IPS-20b (cell line): ENCODE measurements around the gene ITGB6.
"Not testable (repeated sequence)": the region's sequence is repeated elsewhere in the genome, so short reads cannot be mapped to it uniquely, and the experiment has no call there.

Experiments
- H3K27ac ChIP-seq: one replicate; pipeline ENCODE4 v1.5.1; 2013; ENCODE audit warnings: low read length
- H3K27me3 ChIP-seq: 2 replicates; pipeline ENCODE4 v1.6.1; 2013; ENCODE audit warnings: mild to moderate bottlenecking, low read length, inconsistent platforms; ENCODE audit not compliant: insufficient read depth
- H3K36me3 ChIP-seq: 2 replicates; pipeline ENCODE4 v1.6.1; 2013; ENCODE audit warnings: low read depth, mild to moderate bottlenecking, inconsistent platforms, low read length, moderate library complexity; ENCODE audit not compliant: insufficient read depth
- H3K4me1 ChIP-seq: 2 replicates; pipeline ENCODE4 v1.6.1; 2013; ENCODE audit warnings: mild to moderate bottlenecking, control low read depth, inconsistent platforms, low read length, moderate library complexity; ENCODE audit not compliant: insufficient read depth
- H3K4me3 ChIP-seq: 2 replicates; pipeline ENCODE4 v1.5.1; 2013; ENCODE audit warnings: mild to moderate bottlenecking, low read length, inconsistent platforms
- H3K9ac ChIP-seq: 2 replicates; pipeline ENCODE4 v1.6.1; 2013; ENCODE audit warnings: low read depth, mild to moderate bottlenecking, inconsistent platforms, low read length, moderate library complexity
- H3K9me3 ChIP-seq: 2 replicates; pipeline ENCODE4 v1.6.1; 2013; ENCODE audit warnings: mild to moderate bottlenecking, low read depth, low read length, inconsistent platforms; ENCODE audit not compliant: insufficient read depth

ITGB6 gene

DNA sequence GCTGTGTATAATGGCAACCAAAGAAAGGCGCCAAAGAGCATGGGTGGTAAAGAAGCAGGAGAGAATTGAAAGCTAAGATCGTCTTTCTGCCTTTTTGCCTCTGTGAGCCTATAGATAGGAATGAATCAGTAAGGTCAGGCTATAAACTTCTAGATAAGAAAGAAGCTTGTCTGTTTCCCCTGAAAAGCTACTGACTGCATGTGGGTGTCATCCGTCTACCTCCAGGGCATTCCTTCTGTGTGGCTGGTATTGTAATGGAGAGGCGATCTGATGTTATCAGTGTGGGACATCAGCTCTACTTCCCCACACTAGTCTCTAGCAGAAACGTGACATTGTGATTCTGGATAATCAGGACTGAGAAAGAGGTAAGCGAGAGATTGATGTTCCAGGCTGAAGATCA, 74.2 kb downstream of the ITGB6 start:
- no peaks in the 10 kb centered on the region for H3K36me3 ChIP-seq
- H3K9me3 ChIP-seq, result no peaks in the 10 kb centered on the region
- no peak overlapping the region for H3K4me3 ChIP-seq
- no peak overlapping the region for H3K9ac ChIP-seq
- peaks cover 5% of the 10 kb centered on the region; the same call in 1 of the 2 replicates for H3K4me1 ChIP-seq
- H3K27me3 ChIP-seq, result no peaks in the 10 kb centered on the region
- H3K27ac ChIP-seq, result no peak overlapping the region

DNA sequence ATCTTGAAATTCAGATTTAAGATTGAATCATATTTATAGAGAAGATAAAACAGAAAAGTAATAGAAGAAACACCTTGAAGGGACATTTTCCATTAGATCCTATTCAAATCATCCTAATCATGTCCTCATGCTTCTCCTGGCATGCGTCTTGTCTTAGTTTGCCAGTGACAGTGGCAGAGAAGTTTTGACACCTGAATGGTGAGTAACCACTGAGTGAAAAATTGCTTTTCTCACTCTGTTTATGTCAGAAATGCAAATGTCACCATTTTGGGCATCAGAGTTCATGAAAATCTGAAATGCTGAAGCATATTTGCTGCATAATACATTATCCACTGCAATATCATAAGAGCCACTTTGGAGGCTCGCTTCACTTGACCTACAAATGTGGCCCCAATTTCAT, 74.7 kb downstream of the ITGB6 start:
- Histone ChIP-seq H3K36me3 (no peaks in the 10 kb centered on the region), H3K9me3 (no peaks in the 10 kb centered on the region), H3K9ac (no peak overlapping the region), H3K27me3 (no peaks in the 10 kb centered on the region), H3K4me3 (no peak overlapping the region), H3K27ac (no peak overlapping the region), H3K4me1 (peaks cover 5% of the 10 kb centered on the region; the same call in 1 of the 2 replicates)

DNA sequence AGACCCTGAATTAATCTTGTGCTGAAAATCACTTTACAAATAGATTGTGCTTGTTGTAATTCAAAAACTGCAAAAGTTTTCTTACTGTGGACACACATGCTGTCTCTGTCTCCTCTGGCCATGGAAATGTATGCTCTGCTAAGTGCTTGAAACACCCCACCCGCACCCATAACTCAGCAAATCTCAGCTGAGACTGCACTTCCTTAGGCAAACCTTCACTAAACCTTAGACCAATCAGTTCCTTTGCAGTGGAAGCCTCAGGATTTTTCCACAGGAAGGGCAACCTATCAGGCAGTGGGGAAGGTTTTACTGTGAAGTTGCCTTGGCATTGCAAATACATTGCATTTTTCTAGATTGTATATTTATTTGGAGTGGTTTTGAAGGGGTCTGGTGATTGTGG, 75.5 kb downstream of the ITGB6 start:
- Histone ChIP-seq H3K27me3 (no peaks in the 10 kb centered on the region), H3K4me1 (peaks cover 5% of the 10 kb centered on the region; the same call in 1 of the 2 replicates), H3K4me3 (no peak overlapping the region), H3K9ac (no peak overlapping the region), H3K36me3 (no peaks in the 10 kb centered on the region), H3K9me3 (no peaks in the 10 kb centered on the region), H3K27ac (no peak overlapping the region)

DNA sequence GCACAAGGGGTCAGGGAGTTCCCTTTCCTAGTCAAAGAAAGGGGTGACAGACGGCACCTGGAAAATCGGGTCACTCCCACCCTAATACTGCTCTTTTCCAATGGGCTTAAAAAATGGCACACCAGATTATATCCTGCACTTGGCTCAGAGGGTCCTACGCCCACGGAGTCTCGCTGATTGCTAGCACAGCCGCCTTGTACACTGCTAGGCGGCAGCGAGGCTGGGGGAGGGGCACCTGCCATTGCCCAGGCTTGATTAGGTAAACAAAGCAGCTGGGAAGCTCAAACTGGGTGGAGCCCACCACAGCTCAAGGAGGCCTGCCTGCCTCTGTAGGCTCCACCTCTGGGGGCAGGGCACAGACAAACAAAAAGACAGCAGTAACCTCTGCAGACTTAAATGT, 85.4 kb downstream of the ITGB6 start:
- not testable (repeated sequence) for H3K36me3 ChIP-seq, H3K27me3 ChIP-seq, H3K9me3 ChIP-seq, H3K4me1 ChIP-seq, H3K9ac ChIP-seq, H3K27ac ChIP-seq, H3K4me3 ChIP-seq

DNA sequence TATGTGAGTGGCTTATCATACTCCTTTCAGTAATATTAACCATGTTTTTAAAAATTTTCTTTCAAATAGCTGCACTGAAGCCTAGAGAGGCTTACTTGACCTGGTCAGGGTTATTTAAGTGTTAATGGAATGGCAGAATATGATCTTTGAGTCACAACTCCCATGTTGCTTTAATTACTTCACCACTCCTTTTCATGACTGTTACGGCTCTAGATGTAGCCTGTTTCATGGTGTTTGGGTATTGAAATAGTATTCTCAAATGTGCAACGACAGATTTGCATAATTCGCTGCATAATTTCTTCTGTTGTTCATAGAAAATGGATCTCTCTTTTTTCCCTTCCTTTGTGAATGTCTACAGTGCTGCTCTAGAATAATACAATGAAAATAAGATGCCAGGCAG, 86.1 kb downstream of the ITGB6 start:
- Histone ChIP-seq H3K4me3 (no peak overlapping the region), H3K9ac (no peak overlapping the region), H3K9me3 (no peaks in the 10 kb centered on the region), H3K27ac (no peak overlapping the region), H3K4me1 (no peaks in the 10 kb centered on the region), H3K27me3 (no peaks in the 10 kb centered on the region), H3K36me3 (no peaks in the 10 kb centered on the region)

DNA sequence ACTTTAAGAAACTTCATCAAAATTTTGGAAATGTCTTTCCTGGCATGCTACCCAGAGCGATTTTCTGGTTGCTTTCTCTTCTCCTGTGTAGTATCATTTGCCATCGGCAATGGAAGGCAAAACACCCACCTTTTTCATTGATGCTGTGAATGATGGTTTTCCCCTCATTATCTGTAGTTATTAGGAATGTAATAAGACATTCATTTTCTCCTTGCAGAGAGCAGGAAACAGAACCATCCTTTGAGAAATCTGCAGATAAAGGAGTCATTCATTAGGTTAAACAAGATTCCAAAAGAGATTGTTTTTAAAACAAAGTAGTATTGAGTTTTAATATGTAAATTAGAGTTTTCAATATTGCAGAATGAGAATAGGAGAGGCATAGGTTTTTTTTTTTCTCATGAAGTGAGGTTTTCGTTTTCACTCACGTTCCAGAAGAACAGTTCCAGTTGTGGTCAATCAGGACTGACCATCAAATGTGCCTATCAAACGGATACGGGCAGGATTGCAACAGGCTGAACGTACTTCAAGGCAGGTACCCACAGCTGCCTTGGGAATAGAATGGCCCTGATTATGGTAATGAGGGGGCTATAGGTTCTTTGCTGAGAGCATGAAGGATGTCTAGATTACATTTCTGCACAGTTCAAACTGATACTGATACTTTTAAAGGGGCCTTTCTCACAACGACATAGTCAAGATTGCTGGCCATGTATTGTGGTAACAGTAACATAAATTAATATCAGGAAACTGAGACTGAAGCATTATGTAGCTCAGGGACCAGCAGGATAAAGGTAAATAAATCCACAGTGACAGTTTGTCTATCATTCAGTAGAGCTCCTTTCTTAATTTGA, 87.9 kb downstream of the ITGB6 start:
- no peak overlapping the region for H3K27ac ChIP-seq
- no peaks in the 10 kb centered on the region for H3K36me3 ChIP-seq
- H3K27me3 ChIP-seq, result no peaks in the 10 kb centered on the region
- no peaks in the 10 kb centered on the region for H3K9me3 ChIP-seq
- H3K9ac ChIP-seq, result no peak overlapping the region
- H3K4me1 ChIP-seq, result no peaks in the 10 kb centered on the region
- no peak overlapping the region for H3K4me3 ChIP-seq

DNA sequence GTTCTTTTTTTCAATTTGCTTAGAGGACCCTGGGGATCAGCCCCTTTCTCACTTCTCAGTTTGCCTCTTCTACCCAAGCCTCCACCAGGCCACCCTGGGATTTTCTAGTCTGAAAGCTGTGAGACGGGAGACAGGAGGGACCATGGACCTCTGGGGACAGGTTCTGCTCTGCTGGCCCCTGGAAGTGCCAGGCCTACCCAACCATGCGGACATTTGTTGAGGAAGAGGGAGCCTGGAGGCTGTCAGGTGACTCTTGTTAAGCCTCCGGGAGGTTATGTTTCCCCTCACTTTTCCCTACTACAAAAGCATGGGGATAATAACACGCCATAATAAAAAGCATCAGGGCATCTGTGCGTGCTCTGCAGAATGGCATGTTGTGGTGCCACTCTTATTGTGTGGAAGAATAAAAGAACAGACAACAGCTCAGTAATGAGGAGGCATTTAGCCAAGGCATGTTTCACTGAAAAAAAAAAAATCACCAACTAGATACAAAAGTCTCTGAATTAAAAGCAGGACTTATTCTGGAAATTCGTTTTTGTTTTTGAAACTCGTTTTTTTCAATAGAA, 89.3 kb downstream of the ITGB6 start:
- no peaks in the 10 kb centered on the region for H3K9me3 ChIP-seq
- H3K36me3 ChIP-seq, result no peaks in the 10 kb centered on the region
- H3K27ac ChIP-seq, result no peak overlapping the region
- no peak overlapping the region for H3K4me3 ChIP-seq
- H3K4me1 ChIP-seq, result no peaks in the 10 kb centered on the region
- no peak overlapping the region for H3K9ac ChIP-seq
- H3K27me3 ChIP-seq, result no peaks in the 10 kb centered on the region

DNA sequence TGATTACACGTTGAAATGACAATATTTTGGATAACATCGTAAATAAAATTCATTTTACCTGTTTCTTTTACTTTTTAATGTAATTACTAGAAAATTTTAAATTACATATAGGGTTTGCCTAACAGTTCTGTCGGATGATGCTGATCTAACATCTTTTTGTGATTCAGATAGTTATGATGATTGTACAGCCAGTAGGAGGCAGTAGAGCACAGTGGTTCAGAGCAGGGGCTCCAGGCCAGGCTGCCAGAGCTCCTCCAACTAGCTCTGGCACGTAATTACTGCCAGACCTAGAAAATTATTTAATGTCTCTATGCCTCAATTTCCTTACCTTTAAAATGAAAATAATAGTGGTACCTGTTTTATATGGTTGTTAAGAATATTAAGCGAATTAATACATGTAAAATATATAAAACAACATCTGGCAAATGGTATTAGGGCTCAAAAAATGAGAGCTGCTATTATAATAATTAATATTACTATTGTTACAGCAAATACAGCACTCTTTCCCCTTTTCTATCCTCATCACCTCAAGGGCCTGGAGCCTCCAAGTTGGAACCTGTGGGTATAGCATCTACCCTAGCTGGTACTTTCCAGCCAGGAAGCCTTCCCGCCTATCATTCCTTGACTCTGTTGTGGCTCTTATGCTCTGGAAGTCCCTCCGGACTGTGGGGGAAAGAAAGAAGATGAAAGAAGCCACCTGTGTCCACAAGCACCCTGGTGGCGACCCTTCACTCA, 90.0 kb downstream of the ITGB6 start:
- H3K9me3 ChIP-seq, result no peaks in the 10 kb centered on the region
- no peak overlapping the region for H3K27ac ChIP-seq

DNA sequence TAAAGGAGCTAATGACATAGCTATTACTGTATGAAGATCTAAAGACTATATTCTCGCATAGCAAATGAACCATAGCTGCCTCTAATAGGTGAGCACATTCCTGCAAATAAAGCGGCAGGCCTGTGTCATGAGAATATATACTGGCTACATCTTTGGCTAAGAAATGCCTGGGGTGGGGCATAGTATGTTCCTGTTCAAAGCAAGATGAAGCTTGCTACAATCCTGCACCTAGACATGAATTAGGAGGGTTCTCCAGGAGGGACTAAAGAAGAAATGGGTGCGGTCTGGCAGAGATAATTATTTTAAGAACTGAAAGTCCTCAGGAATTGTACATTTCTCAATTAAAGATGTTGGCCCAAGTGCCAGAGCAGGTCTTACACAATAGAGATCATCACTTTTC, 90.8 kb downstream of the ITGB6 start:
- no peaks in the 10 kb centered on the region for H3K9me3 ChIP-seq
- H3K9ac ChIP-seq, result no peak overlapping the region

More for the DNA sequence above, 90.0 kb downstream of the ITGB6 start:
- Histone ChIP-seq H3K4me1 (no peaks in the 10 kb centered on the region), H3K9ac (no peak overlapping the region), H3K27me3 (no peaks in the 10 kb centered on the region), H3K4me3 (no peak overlapping the region), H3K36me3 (no peaks in the 10 kb centered on the region)

DNA sequence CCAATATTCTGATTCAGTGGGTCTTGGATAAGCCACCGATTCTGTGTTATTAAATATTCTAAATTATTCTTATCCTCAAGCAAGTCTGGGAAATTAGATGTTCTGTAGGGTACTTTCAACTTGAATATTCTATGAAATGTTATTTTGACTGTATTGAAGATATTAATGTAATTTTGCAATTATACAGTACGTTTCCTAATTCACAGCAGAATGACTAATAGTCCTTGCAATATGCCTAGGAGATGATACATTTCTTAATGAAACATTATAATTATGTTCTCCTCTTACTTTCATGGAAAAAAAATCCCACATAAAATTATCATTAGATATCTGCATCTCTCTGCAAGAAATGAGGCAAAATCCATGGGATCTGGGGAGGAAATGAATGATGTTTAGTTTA, 91.4 kb downstream of the ITGB6 start:
- no peaks in the 10 kb centered on the region for H3K9me3 ChIP-seq
- no peaks in the 10 kb centered on the region for H3K4me1 ChIP-seq
- no peaks in the 10 kb centered on the region for H3K36me3 ChIP-seq
- H3K4me3 ChIP-seq, result no peak overlapping the region
- H3K27ac ChIP-seq, result no peak overlapping the region
- no peak overlapping the region for H3K9ac ChIP-seq
- no peaks in the 10 kb centered on the region for H3K27me3 ChIP-seq

More for the DNA sequence above, 90.8 kb downstream of the ITGB6 start:
- Histone ChIP-seq H3K4me3 (no peak overlapping the region), H3K27me3 (no peaks in the 10 kb centered on the region), H3K27ac (no peak overlapping the region), H3K4me1 (no peaks in the 10 kb centered on the region), H3K36me3 (no peaks in the 10 kb centered on the region)

DNA sequence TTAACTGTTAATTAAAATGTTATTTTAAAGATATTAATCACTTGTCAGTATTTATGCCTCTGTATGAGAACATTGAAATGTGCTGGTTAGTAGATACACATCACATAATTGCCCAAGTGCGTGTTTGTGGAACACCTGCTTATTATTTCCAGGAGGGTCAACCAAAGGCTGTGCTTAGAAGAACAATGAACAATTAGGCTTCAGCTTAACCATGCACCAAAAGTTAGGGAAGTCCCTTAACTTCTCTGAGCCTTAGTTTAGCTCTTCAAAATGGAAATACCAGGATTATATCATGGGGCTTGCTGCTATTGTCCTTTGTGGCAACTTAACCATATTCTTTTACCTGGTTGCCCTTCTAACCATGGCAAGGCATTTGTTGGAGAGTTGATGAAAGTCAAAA, 94.7 kb downstream of the ITGB6 start:
- Histone ChIP-seq H3K4me1 (no peaks in the 10 kb centered on the region), H3K27ac (no peak overlapping the region), H3K27me3 (no peaks in the 10 kb centered on the region), H3K4me3 (no peak overlapping the region), H3K36me3 (no peaks in the 10 kb centered on the region), H3K9me3 (no peaks in the 10 kb centered on the region), H3K9ac (no peak overlapping the region)

DNA sequence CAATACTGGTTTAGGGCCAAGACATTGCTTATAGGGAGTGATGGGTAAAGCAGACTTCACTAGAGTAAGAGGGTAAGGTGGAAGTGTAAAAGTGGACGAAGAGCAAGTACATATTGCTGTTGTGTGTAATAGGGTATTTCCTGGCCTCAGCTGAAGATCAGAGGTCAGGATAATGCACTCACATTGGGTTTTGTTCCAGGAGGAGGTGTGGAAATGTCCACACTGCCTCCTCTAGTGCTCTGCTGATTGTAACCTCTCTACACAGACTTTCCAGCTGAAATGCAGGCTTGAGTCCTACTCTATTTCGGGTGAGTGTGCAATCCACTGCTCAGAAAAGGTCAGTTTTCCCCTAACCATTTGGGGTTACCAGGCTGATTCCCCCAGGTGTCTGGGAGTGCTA, 96.0 kb downstream of the ITGB6 start:
- no peak overlapping the region for H3K9ac ChIP-seq
- no peaks in the 10 kb centered on the region for H3K4me1 ChIP-seq
- H3K36me3 ChIP-seq, result no peaks in the 10 kb centered on the region
- H3K27ac ChIP-seq, result no peak overlapping the region
- no peaks in the 10 kb centered on the region for H3K9me3 ChIP-seq
- H3K27me3 ChIP-seq, result no peaks in the 10 kb centered on the region
- H3K4me3 ChIP-seq, result no peak overlapping the region
